Stimulated activated CD4-positive, alpha-beta T cell treated with anti-CD3 and anti-CD28 coated beads, Interleukin-15, amount 100 ng/mL, for 1 hour (primary cell): ENCODE measurements around the gene KCTD1.

Experiments used
- DNase-seq, 2 donors: peaks; one replicate each; pipeline ENCODE4 v3.0.0-alpha.2; 2020; ENCODE audit warnings: low read depth in 1 of 2, low spot score in 1 of 2

KCTD1 gene

GRCh38 chr18:26524002-26524401, 24.4 kb downstream of the KCTD1 start:
- DNase-seq: no peak

DNA sequence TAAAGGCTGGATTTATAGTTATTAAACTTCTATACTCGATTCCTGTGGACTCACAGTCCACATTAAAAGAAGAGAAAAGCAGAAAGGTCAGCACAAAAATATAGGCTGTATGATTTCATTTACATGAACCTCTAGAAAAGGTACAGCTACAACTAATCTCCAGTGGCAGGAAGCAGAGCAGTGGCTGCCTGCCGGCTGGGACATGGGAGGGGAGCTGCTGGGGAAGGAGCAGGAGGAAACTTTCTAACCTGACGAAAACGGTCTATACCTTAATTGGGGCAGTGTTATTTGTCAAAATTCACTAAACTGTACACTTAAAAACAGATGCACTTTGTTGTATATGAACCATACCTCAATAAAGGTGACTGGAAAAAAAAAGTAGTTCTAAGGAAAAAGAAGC, 26.7 kb downstream of the KCTD1 start:
- DNase-seq: no peak

DNA sequence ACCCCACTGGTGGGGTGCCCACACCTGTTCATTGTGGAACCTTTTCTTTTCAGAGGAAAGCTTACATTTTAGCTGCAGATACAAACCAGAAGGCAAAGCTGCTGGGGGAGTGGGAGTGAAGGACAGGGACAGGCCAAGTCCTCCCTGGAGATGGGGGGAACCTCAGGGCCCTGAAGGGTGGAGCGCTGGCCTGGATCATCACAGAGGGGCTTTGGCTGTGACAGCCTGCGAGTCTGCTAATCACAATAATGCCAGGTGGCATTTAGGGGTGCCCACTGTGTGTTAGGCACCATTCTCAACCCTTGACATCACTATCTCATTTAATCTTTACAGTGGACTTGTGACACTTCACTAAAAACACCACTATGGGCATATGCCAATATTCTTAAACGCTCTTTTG, 27.4 kb downstream of the KCTD1 start:
- DNase-seq: no peak

- DNase-seq: no peak
Measured at GRCh38 chr18:26519114-26519513, 29.2 kb downstream of the KCTD1 start.

DNA sequence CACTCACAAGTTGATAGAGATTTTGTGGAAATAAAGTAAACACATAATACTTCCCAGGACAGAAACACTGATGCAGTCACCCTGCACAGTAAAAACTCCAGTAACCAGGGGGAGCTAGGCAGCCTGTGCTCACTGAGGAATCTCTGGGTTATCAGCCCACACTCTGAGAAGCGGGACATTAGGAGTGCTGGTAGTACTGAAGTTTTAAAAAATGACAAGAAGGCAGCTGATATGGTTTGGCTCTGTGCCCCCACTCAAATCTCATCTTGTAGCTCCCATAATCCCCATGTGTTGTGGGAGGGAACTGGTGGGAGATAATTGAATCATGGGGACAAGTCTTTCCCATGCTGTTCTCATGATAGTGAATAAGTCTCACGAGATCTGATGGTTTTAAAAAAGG, 31.4 kb downstream of the KCTD1 start:
- DNase-seq: no peak

DNA sequence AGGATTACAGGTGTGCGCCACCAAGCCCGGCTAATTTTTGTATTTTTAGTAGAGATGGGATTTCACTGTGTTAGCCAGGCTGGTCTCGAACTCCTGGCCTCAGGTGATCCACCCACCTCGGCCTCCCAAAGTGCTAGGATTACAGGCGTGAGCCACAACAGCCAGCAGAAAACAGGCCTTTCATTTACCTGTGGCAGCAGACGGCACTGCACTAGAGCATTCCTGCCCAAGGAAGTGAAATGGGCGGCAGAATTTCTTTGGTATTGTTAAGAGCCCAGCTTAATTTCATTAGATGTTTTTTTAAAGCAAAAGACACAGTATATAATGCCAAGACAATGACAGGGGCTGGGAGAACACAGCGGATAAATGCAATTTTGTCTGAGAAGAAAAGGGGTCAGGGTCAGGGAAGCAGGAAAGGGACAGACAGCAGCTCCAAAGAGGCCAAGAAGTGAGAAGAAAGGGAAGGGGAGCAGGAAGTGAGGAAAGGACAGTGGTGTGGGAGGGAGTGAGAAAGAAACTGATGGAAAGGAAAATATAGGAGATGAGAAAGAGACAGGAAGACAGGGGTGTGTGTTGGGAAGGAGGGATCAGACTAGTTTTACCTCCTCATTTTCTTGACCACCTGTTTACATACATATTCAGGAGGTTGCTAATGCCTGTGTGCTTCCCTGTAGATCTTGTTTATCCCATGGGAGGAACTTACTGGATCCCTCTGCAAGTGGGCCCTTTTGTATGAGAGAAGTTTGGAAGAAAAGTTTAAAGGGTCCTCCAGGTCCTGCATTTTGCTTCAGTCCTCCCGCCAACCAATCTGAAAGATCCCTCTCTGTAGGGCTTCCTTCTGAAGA, 32.5 kb downstream of the KCTD1 start:
- DNase-seq: no peak

GRCh38 chr18:26511339-26512071, 36.8 kb downstream of the KCTD1 start:
- no peak for DNase-seq

GRCh38 chr18:26510337-26510736, 38.0 kb downstream of the KCTD1 start:
- DNase-seq: no peak

DNA sequence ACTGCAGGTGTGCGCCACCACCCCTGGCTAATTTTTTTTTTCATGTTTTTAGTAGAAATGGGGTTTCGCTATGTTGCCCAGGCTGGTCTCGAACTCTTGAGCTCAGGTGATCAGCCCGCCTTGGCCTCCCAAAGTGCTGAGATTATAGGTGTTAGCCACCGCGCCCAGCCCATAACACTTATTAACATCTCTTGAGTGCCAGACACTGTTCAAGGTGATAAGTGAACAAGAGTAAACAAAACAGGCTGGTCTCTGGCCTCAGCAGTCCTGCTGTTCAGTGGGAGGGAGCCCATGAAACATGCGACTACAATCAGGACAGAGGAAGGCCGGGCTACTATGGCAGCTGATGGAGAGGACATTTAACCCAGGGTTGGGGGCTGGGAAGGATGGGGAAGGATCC, 42.3 kb downstream of the KCTD1 start:
- no peak for DNase-seq

- DNase-seq: no peak
Measured at GRCh38 chr18:26504831-26505230, 43.5 kb downstream of the KCTD1 start.

- DNase-seq: no peak
Measured at GRCh38 chr18:26503382-26503781, 45.0 kb downstream of the KCTD1 start.

- no peak for DNase-seq
Measured at GRCh38 chr18:26502823-26503222, 45.5 kb downstream of the KCTD1 start.

- DNase-seq: no peak
Measured at GRCh38 chr18:26497866-26498265, 50.5 kb downstream of the KCTD1 start.

GRCh38 chr18:26496528-26496927, 51.8 kb downstream of the KCTD1 start:
- DNase-seq: no peak

DNA sequence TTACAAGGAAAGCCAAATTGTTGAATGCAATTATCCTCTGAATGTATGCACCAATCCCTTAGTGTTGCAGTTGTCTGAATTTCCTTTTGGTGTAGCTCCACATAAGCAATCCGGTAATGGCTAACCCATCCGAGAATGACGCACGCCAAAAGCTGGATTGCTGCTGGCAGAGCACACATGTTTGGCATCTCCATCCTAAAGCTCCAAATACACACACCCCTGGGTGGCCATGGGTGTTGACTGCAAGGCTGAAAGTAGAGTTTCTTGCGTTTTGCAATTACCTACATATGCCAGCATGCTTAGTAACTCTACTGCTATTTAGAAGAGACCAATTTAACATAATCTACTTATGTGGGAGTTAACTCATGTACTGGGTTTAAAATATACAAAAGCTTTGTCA, 53.1 kb downstream of the KCTD1 start:
- DNase-seq: no peak

DNA sequence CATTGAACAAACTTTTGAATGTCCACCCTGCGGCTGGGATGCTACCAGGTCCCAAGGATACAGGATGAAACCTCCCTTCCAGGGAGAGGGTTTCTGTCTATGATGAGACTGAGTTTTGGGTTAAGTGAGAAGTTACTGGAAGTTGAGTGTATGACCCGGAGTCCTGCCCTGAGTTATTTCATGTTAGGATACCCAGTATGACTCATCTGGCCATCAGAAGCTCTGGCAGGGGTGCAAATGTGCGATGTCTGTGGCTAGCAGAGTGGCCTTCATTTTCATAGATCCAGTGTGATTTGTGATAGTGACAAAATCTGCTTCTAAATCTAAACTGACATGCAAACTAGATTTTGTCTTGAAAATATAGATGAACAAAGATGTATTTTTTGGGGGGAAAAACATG, 55.3 kb downstream of the KCTD1 start:
- DNase-seq: no peak

DNA sequence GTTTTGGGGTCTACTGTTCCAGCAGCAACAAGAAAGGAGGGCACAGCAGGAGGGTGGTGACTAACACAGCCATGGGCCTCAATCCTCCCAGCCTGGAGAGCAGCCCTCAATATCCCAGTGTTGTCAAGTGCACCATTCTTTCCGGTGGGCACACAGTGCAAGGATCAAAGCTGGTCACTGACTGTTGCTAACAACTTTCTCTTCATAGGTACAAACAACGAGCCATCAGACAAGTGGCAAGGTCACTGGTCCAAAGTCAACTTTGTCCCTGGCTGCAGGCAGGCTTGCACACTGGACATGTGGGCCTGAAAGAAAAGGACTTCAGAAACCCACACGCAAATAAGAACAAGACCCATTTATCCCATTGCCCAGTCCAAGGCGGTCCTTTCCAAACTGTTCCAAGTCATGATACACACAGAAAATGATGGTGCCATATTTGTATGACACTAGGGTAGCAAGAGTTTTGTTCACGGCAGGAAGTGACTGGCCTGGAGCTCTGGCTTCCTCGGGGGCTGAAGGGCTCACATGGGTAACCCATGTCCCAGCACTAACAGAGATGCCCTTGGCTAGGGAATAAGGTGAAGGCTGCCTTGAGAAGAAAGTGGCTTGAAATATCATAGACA, 57.0 kb downstream of the KCTD1 start:
- no peak for DNase-seq

- DNase-seq: no peak
Measured at GRCh38 chr18:26489881-26490280, 58.5 kb downstream of the KCTD1 start.

DNA sequence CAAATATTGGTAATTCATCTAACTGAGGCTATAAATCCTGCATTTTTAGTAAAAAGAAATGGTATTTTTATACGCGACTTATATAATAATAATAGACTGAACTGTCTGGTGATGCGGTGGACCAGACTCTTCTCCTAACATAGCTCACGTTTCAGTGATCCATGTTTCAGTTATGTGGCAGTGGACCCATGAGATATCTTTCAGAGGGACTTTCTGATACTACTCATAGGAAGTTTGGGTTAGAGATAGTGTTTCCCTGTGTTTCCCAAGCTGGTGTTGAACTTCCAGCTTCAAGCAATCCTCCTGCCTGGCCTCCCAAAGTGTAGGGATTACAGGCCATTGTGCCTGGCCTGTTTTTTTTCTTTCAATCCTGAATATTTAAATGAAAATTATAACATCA, 59.2 kb downstream of the KCTD1 start:
- DNase-seq: no peak

DNA sequence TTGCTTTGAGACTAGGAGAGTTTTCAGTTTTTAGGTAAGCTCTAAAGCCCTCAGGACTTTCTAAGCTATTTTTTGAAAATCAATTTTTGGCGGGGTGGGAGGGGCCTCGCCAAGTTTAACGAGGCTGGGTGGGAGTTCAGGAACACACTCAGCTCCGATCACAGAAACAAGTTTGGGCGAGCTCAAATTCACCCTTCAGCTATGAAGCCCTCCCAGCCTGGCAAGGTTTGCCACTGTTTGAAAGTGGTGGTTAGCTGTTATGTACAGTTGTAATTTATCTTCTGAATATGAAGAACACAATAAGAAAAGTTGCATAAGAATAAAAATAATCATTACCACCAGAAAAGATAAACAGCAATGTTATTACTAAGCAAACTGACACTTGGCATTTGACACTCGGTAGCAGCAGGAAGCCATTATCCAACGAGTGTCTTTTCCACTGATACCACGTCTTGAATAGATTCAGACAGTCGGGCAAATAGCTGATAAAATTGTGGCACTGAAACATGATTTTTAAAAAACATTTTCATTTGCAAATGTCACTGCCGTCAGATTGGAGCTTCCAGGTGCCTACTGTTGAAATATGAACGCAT, 59.8 kb downstream of the KCTD1 start:
- no peak for DNase-seq

DNA sequence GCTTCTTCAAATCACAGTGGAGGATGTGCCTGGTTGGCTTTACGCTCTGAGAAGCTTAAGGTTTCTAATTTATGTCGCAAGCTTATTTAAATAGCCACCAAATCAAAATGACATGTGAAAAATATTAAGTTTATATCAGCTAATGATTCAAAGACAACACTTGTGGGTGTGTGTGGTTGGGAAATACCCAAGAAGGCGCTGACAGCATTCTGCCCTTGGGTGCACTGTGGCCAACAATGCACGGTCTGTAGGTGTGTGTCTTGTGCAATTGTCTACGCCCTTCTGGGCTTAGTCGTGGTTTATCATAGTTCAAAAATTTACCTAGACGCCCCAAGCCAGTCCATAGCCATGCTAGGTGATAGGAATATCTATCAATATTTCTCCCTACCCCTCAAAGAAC, 60.9 kb downstream of the KCTD1 start:
- no peak for DNase-seq

DNA sequence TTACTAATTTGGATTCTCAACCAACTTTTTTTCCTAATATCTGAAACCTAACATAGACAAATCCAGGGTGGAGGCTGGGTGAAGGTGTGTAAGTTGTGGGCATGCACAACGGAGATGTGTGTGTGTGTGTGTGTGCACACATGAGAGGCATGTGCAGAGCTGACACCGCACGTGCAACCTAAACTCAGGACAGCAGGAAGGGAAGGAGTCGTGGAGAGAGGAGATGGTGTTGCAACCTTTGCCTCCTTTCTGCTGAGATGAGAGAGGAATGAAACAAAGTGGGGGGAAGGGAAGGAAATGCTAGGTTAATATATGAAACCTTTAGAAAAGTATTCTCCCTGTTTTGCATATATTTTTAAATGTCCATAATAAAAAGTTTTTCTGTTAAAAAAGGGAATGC, 64.7 kb downstream of the KCTD1 start:
- no peak for DNase-seq
